DOHH2 (cell line): ENCODE results near the gene TMEM132D.

ENCODE experiments used
- H3F3A ChIP-seq: fragments of 200-600 bp; sonication (generic), shearing (Covaris generic); 2 replicates; pipeline ENCODE4 v1.6.0; 2016; ENCODE audit warnings: antibody characterized with exemption, mild to moderate bottlenecking; ENCODE audit not compliant: control insufficient read depth, insufficient read depth
- H3K27ac ChIP-seq: fragments of 200-600 bp; sonication (generic); 2 replicates; pipeline ENCODE4 v1.5.1; 2014; ENCODE audit warnings: low read depth, mild to moderate bottlenecking, low read length, moderate library complexity
- H3K27me3 ChIP-seq: fragments of 200-600 bp; sonication (generic); 2 replicates; pipeline ENCODE4 v1.6.1; 2014; ENCODE audit warnings: mild to moderate bottlenecking, low read length, mixed read lengths; ENCODE audit not compliant: control insufficient read depth
- H3K36me3 ChIP-seq: fragments of 200-600 bp; sonication (generic); 2 replicates; pipeline ENCODE4 v1.6.1; 2014; ENCODE audit warnings: mild to moderate bottlenecking, low read length, moderate library complexity, mixed read lengths; ENCODE audit not compliant: control insufficient read depth
- H3K4me1 ChIP-seq: fragments of 200-600 bp; sonication (generic); 2 replicates; pipeline ENCODE4 v1.6.1; 2014; ENCODE audit warnings: mild to moderate bottlenecking, low read length, mixed read lengths; ENCODE audit not compliant: control insufficient read depth
- H3K4me2 ChIP-seq: fragments of 200-600 bp; sonication (generic); 2 replicates; pipeline ENCODE4 v1.6.0; 2014; ENCODE audit warnings: mild to moderate bottlenecking, low read length, moderate library complexity
- H3K4me3 ChIP-seq: fragments of 200-600 bp; sonication (generic); 2 replicates; pipeline ENCODE4 v1.5.1; 2014; ENCODE audit warnings: mild to moderate bottlenecking, low read length, mixed read lengths
- H3K79me2 ChIP-seq: fragments of 200-600 bp; sonication (generic); 2 replicates; pipeline ENCODE4 v1.6.1; 2014; ENCODE audit warnings: mild to moderate bottlenecking, low read length, mixed read lengths; ENCODE audit not compliant: control insufficient read depth
- H3K9me2 ChIP-seq: fragments of 200-600 bp; sonication (generic); replicated peaks from 2 replicates; pipeline ENCODE4 v1.6.1; 2014; ENCODE audit warnings: mild to moderate bottlenecking, low read length, mixed read lengths; ENCODE audit not compliant: control insufficient read depth
- H3K9me3 ChIP-seq: fragments of 200-600 bp; sonication (generic); 2 replicates; pipeline ENCODE4 v1.6.1; 2014; ENCODE audit warnings: antibody characterized with exemption, low read length, mixed read lengths; ENCODE audit not compliant: control insufficient read depth, insufficient read depth
- H4K20me1 ChIP-seq: fragments of 200-600 bp; sonication (generic); 2 replicates; pipeline ENCODE4 v1.6.0; 2014; ENCODE audit warnings: low read depth, mild to moderate bottlenecking, antibody characterized with exemption, low read length, moderate library complexity; ENCODE audit not compliant: control insufficient read depth, insufficient read depth
- EZH2phosphoT487 ChIP-seq: fragments of 200-600 bp; sonication (generic); IDR thresholded peaks from 2 replicates; pipeline ENCODE4 v1.6.1; 2017; ENCODE audit warnings: borderline replicate concordance, mild to moderate bottlenecking, antibody characterized with exemption, low read length, moderate library complexity, mixed read lengths
- TF ChIP-seq, protein P1 (sequence below): fragments of 200-600 bp; sonication (generic); IDR thresholded peaks from one replicate; pipeline ENCODE4 v1.5.1; 2014; ENCODE audit warnings: antibody characterized with exemption, mild to moderate bottlenecking, low read depth, low read length; ENCODE audit not compliant: poor library complexity, severe bottlenecking

TMEM132D gene

DNA sequence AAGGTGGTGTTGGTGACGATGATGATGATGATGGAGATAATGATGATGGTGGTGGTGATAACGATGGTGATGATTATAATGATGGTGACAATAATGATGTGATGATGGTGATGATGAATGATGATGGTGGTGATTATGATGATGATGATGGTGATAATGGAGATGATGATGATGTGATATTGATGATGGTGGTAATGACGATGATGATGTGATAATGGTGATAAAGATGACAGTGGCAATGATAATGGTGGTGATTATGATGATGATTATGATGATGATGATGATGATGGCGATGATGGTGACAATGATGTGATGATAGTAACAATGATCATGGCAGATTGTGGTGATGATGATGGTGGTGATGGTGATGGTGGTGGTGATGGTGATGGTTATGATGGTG lies 532.6 kb downstream of the TMEM132D start:
- no peaks in the 10 kb centered on the region for H3K9me2 ChIP-seq

DNA sequence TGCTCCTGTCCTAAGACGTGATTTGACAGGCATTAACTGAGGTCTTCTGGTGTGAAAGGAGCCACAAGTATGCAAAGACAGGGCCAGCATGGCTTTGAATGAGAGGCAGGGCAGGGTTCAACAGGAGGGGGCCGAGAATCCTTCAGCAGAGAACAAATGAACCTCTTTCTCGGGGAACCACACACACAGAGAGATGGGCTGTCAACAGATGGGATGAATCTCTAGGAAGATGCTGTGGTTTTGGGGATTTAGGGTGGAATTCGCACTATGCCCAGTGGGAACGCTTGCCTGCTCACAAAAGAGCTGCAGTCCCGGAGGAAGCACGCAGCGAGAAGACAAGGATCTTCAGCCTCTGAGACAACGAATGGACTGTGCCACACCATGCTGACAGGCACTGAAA lies 537.2 kb downstream of the TMEM132D start:
- H4K20me1 ChIP-seq, result no peaks in the 10 kb centered on the region
- H3K4me2 ChIP-seq, result no peak overlapping the region
- no peak overlapping the region for H3K27ac ChIP-seq
- H3K79me2 ChIP-seq, result no peaks in the 10 kb centered on the region
- H3K27me3 ChIP-seq, result no peaks in the 10 kb centered on the region
- no peaks in the 10 kb centered on the region for H3K4me1 ChIP-seq
- H3K36me3 ChIP-seq, result no peaks in the 10 kb centered on the region
- no peaks in the 10 kb centered on the region for H3F3A ChIP-seq
- H3K4me3 ChIP-seq, result no peak overlapping the region
- no peaks in the 10 kb centered on the region for H3K9me3 ChIP-seq
- H3K9me2 ChIP-seq, result no peaks in the 10 kb centered on the region
- TF ChIP-seq, protein P1, sequence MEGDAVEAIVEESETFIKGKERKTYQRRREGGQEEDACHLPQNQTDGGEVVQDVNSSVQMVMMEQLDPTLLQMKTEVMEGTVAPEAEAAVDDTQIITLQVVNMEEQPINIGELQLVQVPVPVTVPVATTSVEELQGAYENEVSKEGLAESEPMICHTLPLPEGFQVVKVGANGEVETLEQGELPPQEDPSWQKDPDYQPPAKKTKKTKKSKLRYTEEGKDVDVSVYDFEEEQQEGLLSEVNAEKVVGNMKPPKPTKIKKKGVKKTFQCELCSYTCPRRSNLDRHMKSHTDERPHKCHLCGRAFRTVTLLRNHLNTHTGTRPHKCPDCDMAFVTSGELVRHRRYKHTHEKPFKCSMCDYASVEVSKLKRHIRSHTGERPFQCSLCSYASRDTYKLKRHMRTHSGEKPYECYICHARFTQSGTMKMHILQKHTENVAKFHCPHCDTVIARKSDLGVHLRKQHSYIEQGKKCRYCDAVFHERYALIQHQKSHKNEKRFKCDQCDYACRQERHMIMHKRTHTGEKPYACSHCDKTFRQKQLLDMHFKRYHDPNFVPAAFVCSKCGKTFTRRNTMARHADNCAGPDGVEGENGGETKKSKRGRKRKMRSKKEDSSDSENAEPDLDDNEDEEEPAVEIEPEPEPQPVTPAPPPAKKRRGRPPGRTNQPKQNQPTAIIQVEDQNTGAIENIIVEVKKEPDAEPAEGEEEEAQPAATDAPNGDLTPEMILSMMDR, result no peak
- TF ChIP-seq EZH2phosphoT487, result no peak

More for the DNA sequence above, 532.6 kb downstream of the TMEM132D start:
- no peak for TF ChIP-seq EZH2phosphoT487
- TF ChIP-seq, protein P1, result no peak
- Histone ChIP-seq H3K27me3 (no peaks in the 10 kb centered on the region), H3K4me2 (no peak overlapping the region), H3K9me3 (no peaks in the 10 kb centered on the region), H4K20me1 (no peaks in the 10 kb centered on the region), H3K36me3 (no peaks in the 10 kb centered on the region), H3K4me3 (no peak overlapping the region), H3K27ac (no peak overlapping the region), H3K4me1 (no peaks in the 10 kb centered on the region), H3K79me2 (no peaks in the 10 kb centered on the region), H3F3A (no peaks in the 10 kb centered on the region)

DNA sequence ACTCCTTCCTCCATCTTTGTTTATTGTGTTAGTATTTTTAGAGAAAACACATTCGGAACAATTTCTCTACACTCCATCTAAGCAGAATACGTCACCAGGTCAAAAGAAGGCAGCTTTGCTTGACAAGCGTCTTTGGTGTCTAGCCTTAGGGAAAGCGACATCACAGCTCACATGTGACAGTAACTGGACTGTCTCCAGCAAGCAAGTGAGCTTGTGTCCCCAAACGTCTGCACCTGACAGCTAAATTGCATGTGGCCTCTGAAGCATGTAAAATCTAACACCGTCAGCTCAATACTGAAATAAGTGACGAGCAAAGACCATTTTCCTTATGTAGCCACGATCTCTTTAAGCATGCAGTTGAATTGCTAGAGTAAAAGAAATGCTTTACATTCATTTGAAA lies 540.8 kb downstream of the TMEM132D start:
- no peak overlapping the region for H3K27ac ChIP-seq
- H3K9me3 ChIP-seq, result no peaks in the 10 kb centered on the region
- H3K36me3 ChIP-seq, result no peaks in the 10 kb centered on the region
- H3K9me2 ChIP-seq, result no peaks in the 10 kb centered on the region
- TF ChIP-seq EZH2phosphoT487, result no peak
- TF ChIP-seq, protein P1, result no peak
- H3K4me2 ChIP-seq, result no peak overlapping the region
- no peaks in the 10 kb centered on the region for H3F3A ChIP-seq
- H3K4me3 ChIP-seq, result no peak overlapping the region
- H3K79me2 ChIP-seq, result no peaks in the 10 kb centered on the region
- no peaks in the 10 kb centered on the region for H3K27me3 ChIP-seq
- H3K4me1 ChIP-seq, result no peaks in the 10 kb centered on the region
- no peaks in the 10 kb centered on the region for H4K20me1 ChIP-seq

DNA sequence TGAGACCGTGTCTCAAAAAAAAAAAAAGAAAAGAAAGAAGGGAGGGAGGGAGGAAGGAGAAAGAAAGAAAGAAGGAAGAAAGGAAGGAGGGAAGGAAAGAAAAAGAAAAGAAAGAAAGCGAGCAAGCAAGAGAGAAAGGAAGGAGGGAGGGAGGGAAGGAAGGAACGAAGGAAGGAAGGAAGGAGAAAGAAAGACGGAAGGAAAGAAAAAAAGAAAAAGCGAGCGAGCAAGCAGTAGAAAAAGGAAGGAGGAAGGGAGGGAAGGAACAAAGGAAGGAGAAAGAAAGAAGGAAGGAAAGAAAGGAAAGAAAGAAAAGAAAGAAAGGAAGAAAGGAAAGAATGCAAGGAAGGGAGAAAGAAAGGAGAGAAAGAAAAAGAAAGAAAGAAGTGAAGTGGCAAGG lies 546.6 kb downstream of the TMEM132D start:
- Histone ChIP-seq H3K9me3 (no peaks in the 10 kb centered on the region), H3K27me3 (no peaks in the 10 kb centered on the region), H3K9me2 (no peaks in the 10 kb centered on the region), H3K4me2 (no peak overlapping the region), H3F3A (no peaks in the 10 kb centered on the region), H3K27ac (no peak overlapping the region), H3K4me3 (no peak overlapping the region), H3K36me3 (no peaks in the 10 kb centered on the region), H4K20me1 (no peaks in the 10 kb centered on the region), H3K79me2 (no peaks in the 10 kb centered on the region), H3K4me1 (no peaks in the 10 kb centered on the region)
- TF ChIP-seq, protein P1, result no peak
- no peak for TF ChIP-seq EZH2phosphoT487
